SK-N-MC (cell line): Measurements from ENCODE around the gene FMO2.

ENCODE experiments used
- EZH2 ChIP-seq: fragments of 200-600 bp; sonication (generic); IDR thresholded peaks from one replicate; pipeline ENCODE4 v1.6.1; 2017; ENCODE audit warnings: antibody characterized with exemption
- FOXP2 ChIP-seq: optimal IDR thresholded peaks from 2 replicates; pipeline ENCODE3; 2011; ENCODE audit warnings: mild to moderate bottlenecking, moderate library complexity; ENCODE audit not compliant: insufficient read depth; ENCODE audit errors: extremely low read length, control extremely low read depth
- POLR2AphosphoS5 ChIP-seq: IDR thresholded peaks from 2 replicates; pipeline ENCODE4 v1.6.1; 2012; ENCODE audit warnings: mild to moderate bottlenecking, low read depth, low read length, borderline replicate concordance

- TF ChIP-seq POLR2AphosphoS5: no peak
- no peak for TF ChIP-seq EZH2
- no peak for TF ChIP-seq FOXP2
These were observed 11.3 kb downstream of the FMO2 start for GRCh38 chr1:171196351-171196750.
